ENCODE results near the gene MGAT1.
"Not testable (repeated sequence)": the region's sequence is repeated elsewhere in the genome, so short reads cannot be mapped to it uniquely, and the experiment has no call there.

Gene MGAT1

GRCh38 chr5:180797256-180798192 is 5.1 kb downstream of the MGAT1 start:
- no peak overlapping the region for H3K27ac ChIP-seq (ENCODE audit: low read depth, low read length)
- H3K4me3 ChIP-seq (ENCODE audit: low read length), result no peak overlapping the region
- H3K9ac ChIP-seq (ENCODE audit: low read length), result no peak overlapping the region
- peaks cover 13% of the 10 kb centered on the region for H3K4me1 ChIP-seq (ENCODE audit: control insufficient read depth, insufficient read depth, low read length)
- no peaks in the 10 kb centered on the region for H3K27me3 ChIP-seq (ENCODE audit: control insufficient read depth, insufficient read depth, low read length)
- H3K36me3 ChIP-seq (ENCODE audit: control insufficient read depth, insufficient read depth, low read length), result peaks cover 9% of the 10 kb centered on the region

- Histone ChIP-seq H3K9ac (ENCODE audit: low read length) (no peak overlapping the region), H3K4me3 (ENCODE audit: low read length) (no peak overlapping the region), H3K27me3 (ENCODE audit: control insufficient read depth, insufficient read depth, low read length) (no peaks in the 10 kb centered on the region), H3K36me3 (ENCODE audit: control insufficient read depth, insufficient read depth, low read length) (peaks cover 17% of the 10 kb centered on the region), H3K27ac (ENCODE audit: low read depth, low read length) (no peak overlapping the region), H3K4me1 (ENCODE audit: control insufficient read depth, insufficient read depth, low read length) (peaks cover 7% of the 10 kb centered on the region)
Observed at GRCh38 chr5:180795771-180796313, 6.8 kb downstream of the MGAT1 start.

GRCh38 chr5:180792965-180793287 is 9.7 kb downstream of the MGAT1 start:
- H3K36me3 ChIP-seq (ENCODE audit: control insufficient read depth, insufficient read depth, low read length), result peaks cover 13% of the 10 kb centered on the region
- no peaks in the 10 kb centered on the region for H3K4me1 ChIP-seq (ENCODE audit: control insufficient read depth, insufficient read depth, low read length)
- no peak overlapping the region for H3K27ac ChIP-seq (ENCODE audit: low read depth, low read length)
- no peak overlapping the region for H3K4me3 ChIP-seq (ENCODE audit: low read length)
- no peaks in the 10 kb centered on the region for H3K27me3 ChIP-seq (ENCODE audit: control insufficient read depth, insufficient read depth, low read length)
- no peak overlapping the region for H3K9ac ChIP-seq (ENCODE audit: low read length)

- Histone ChIP-seq H3K36me3 (ENCODE audit: control insufficient read depth, insufficient read depth, low read length) (peaks cover 13% of the 10 kb centered on the region), H3K9ac (ENCODE audit: low read length) (no peak overlapping the region), H3K27ac (ENCODE audit: low read depth, low read length) (no peak overlapping the region), H3K27me3 (ENCODE audit: control insufficient read depth, insufficient read depth, low read length) (no peaks in the 10 kb centered on the region), H3K4me1 (ENCODE audit: control insufficient read depth, insufficient read depth, low read length) (no peaks in the 10 kb centered on the region), H3K4me3 (ENCODE audit: low read length) (no peak overlapping the region)
Observed at GRCh38 chr5:180792287-180792964, 10.2 kb downstream of the MGAT1 start.

- Histone ChIP-seq H3K27me3 (ENCODE audit: control insufficient read depth, insufficient read depth, low read length) (no peaks in the 10 kb centered on the region), H3K4me3 (ENCODE audit: low read length) (no peak overlapping the region), H3K9ac (ENCODE audit: low read length) (no peak overlapping the region), H3K36me3 (ENCODE audit: control insufficient read depth, insufficient read depth, low read length) (peaks cover 13% of the 10 kb centered on the region), H3K27ac (ENCODE audit: low read depth, low read length) (no peak overlapping the region), H3K4me1 (ENCODE audit: control insufficient read depth, insufficient read depth, low read length) (peaks cover 5% of the 10 kb centered on the region)
Observed at GRCh38 chr5:180791611-180792213, 10.9 kb downstream of the MGAT1 start.

- Histone ChIP-seq H3K4me3 (ENCODE audit: low read length) (no peak overlapping the region), H3K36me3 (ENCODE audit: control insufficient read depth, insufficient read depth, low read length) (peaks cover 9% of the 10 kb centered on the region), H3K27ac (ENCODE audit: low read depth, low read length) (no peak overlapping the region), H3K4me1 (ENCODE audit: control insufficient read depth, insufficient read depth, low read length) (peaks cover 17% of the 10 kb centered on the region), H3K9ac (ENCODE audit: low read length) (no peak overlapping the region), H3K27me3 (ENCODE audit: control insufficient read depth, insufficient read depth, low read length) (no peaks in the 10 kb centered on the region)
Observed at GRCh38 chr5:180790524-180790923, 12.1 kb downstream of the MGAT1 start.

GRCh38 chr5:180790020-180790419 is 12.6 kb downstream of the MGAT1 start:
- H3K27me3 ChIP-seq (ENCODE audit: control insufficient read depth, insufficient read depth, low read length), result no peaks in the 10 kb centered on the region
- no peak overlapping the region for H3K9ac ChIP-seq (ENCODE audit: low read length)
- peaks cover 22% of the 10 kb centered on the region for H3K4me1 ChIP-seq (ENCODE audit: control insufficient read depth, insufficient read depth, low read length)
- no peak overlapping the region for H3K4me3 ChIP-seq (ENCODE audit: low read length)
- peaks cover 9% of the 10 kb centered on the region for H3K36me3 ChIP-seq (ENCODE audit: control insufficient read depth, insufficient read depth, low read length)
- no peak overlapping the region for H3K27ac ChIP-seq (ENCODE audit: low read depth, low read length)

GRCh38 chr5:180788651-180789410 is 13.8 kb downstream of the MGAT1 start:
- H3K4me1 ChIP-seq (ENCODE audit: control insufficient read depth, insufficient read depth, low read length), result peaks cover 23% of the 10 kb centered on the region
- not testable (repeated sequence) for H3K9ac ChIP-seq (ENCODE audit: low read length); H3K36me3 ChIP-seq (ENCODE audit: control insufficient read depth, insufficient read depth, low read length); H3K4me3 ChIP-seq (ENCODE audit: low read length); H3K27ac ChIP-seq (ENCODE audit: low read depth, low read length); H3K27me3 ChIP-seq (ENCODE audit: control insufficient read depth, insufficient read depth, low read length)

GRCh38 chr5:180787711-180788431 is 14.7 kb downstream of the MGAT1 start:
- H3K27ac ChIP-seq (ENCODE audit: low read depth, low read length), result no peak overlapping the region
- H3K9ac ChIP-seq (ENCODE audit: low read length), result no peak overlapping the region
- no peaks in the 10 kb centered on the region for H3K27me3 ChIP-seq (ENCODE audit: control insufficient read depth, insufficient read depth, low read length)
- H3K4me1 ChIP-seq (ENCODE audit: control insufficient read depth, insufficient read depth, low read length), result peaks cover 23% of the 10 kb centered on the region
- no peak overlapping the region for H3K4me3 ChIP-seq (ENCODE audit: low read length)
- H3K36me3 ChIP-seq (ENCODE audit: control insufficient read depth, insufficient read depth, low read length), result peaks cover 9% of the 10 kb centered on the region

GRCh38 chr5:180786531-180787398 is 15.8 kb downstream of the MGAT1 start:
- Histone ChIP-seq H3K27ac (ENCODE audit: low read depth, low read length) (peak overlapping the region; percentile 80), H3K27me3 (ENCODE audit: control insufficient read depth, insufficient read depth, low read length) (no peaks in the 10 kb centered on the region), H3K9ac (ENCODE audit: low read length) (no peak overlapping the region), H3K36me3 (ENCODE audit: control insufficient read depth, insufficient read depth, low read length) (peaks cover 9% of the 10 kb centered on the region), H3K4me3 (ENCODE audit: low read length) (no peak overlapping the region), H3K4me1 (ENCODE audit: control insufficient read depth, insufficient read depth, low read length) (peaks cover 23% of the 10 kb centered on the region)

GRCh38 chr5:180785794-180786221 is 16.8 kb downstream of the MGAT1 start:
- Histone ChIP-seq H3K4me3 (ENCODE audit: low read length) (peak overlapping the region; percentile 32), H3K4me1 (ENCODE audit: control insufficient read depth, insufficient read depth, low read length) (peaks cover 23% of the 10 kb centered on the region), H3K27ac (ENCODE audit: low read depth, low read length) (peak overlapping the region; percentile 80), H3K27me3 (ENCODE audit: control insufficient read depth, insufficient read depth, low read length) (no peaks in the 10 kb centered on the region), H3K36me3 (ENCODE audit: control insufficient read depth, insufficient read depth, low read length) (peaks cover under 1% of the 10 kb centered on the region), H3K9ac (ENCODE audit: low read length) (no peak overlapping the region)
